Pulmonary artery endothelial cell (primary cell): ENCODE measurements around the gene SYNM. TPM values are rescaled to one million over a fixed set of nuclear protein-coding genes. Genes with fewer than 3 reads are reported as not detected.
A peak's percentile ranks its signal among the peaks of the same experiment; 100 is the strongest.

ENCODE experiments used
- DNase-seq: peaks from one replicate; pipeline ENCODE4 v3.0.0-alpha.2; 2011; ENCODE audit warnings: low read depth, low spot score
- total RNA-seq: library from RNA; depleted of rRNA; stranded (reverse); fragments of >200 nt; gene quantifications from 2 replicates; pipeline ENCODE4 v1.2.3, GENCODE V29; 2014

The SYNM gene
- total RNA-seq, 1 donor from 2014 or later, result 5.9 TPM

DNA sequence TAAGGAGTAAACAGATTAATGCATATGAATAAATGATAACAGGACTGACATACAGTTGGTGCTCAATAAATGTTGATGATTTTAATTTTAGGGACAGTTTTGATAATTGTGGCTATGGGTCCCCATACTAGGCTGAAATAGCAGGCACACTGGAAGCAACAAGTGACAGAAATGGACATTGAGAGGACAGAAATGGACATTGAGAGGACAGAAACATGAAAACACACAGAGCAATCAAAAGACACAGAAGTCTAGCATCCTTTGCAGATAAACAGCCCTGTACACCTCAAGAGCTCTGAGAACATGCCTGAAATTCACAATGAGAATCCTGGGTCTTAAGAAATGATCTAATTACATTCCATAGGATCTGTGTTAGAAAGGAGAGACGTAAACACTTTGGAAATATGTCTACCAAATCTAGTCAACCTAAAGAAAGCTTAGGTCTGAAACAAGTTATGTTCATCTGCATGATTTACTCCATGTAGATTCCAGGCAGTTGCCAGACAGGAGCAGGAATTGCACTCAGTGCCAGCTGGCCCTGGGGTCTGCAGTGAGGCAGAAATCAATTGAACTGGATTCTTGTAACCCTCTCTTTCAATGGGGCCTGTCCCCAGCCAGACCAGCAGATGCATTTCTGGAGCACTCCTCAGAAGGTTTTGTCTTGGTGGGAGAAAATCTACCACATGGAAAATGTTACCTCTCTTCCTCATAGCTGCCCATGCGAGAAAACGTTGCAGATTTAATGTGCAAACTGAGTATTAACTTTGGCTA, 60.3 kb downstream of the SYNM start:
- no peak for DNase-seq

DNA sequence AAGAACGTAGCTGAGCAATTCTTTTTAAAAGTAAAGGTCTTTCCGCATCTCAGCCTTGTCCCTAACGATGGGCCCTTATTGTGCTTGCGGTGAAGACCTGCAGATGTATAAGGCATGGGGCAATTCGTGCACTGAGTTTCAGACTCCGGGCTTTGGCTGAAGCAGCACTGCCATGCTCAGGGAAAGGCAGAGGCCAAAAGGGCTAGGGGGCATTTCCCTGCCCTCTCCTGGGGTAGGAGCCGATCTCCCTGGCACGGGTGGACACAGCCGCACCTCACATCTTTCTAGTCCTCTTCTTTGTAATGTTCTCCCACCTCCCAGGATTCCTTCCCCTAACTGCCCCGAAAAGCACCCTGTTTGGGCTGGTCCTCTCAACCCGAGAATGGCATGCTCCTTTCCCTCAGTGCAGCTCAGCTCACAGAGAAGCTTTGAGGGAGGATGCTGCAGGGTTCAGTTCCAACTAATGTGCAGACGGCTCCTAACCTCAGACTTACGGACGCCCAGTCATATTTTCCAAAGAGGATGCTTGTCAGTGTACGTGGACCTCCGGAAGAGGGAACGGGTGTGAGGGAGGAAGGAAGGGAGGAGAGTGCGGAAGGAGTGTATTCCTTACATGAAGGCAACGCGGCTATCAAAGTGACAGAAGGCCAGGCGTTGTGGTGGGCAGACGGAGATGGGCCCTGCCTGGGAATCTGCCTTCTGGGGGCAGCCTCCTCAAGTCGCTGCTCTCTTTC, 61.2 kb downstream of the SYNM start:
- peak; percentile 22 for DNase-seq

DNA sequence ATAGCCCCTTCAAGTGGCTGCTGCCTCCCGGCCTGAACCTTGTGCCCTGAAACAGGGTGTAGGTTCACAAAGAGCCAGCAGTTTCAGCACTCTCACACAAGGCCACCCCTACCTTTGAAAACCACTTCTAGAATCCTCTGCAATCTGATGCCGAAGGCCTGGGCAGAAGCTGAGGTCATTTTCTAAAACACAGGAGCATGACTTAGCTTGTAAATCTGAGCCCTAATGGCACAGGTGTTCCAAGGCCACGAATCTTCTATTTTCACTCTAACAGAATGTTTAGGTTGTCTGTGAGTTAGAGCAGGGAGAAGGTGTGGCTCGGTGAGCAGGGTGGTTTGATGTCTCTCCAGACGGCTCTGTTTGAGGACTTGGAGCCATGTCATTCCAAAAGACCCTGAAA, 62.3 kb downstream of the SYNM start:
- no peak for DNase-seq

DNA sequence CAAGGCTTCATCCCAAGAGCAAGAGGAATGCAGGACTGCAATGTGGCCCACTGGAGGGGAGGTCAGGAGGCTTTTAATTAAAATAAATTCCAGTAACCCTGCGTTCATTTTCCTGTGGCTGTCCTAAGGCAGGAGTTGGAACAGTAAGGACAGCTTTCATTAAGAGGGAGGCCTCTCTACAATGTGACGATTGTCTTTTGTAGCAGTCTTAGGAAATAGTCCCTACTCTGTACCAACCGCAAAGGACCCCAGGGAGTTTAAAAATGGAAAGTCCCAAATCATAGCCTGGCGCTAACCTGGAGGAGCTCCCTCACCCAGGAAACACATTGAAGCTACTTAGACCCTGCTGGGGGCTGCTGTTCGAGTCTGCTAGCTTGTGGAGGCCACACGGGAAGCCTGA, 62.8 kb downstream of the SYNM start:
- no peak for DNase-seq

- no peak for DNase-seq
These were observed 64.0 kb downstream of the SYNM start for GRCh38 chr15:99168601-99169580.

GRCh38 chr15:99169769-99170311, 65.0 kb downstream of the SYNM start:
- DNase-seq, result no peak

DNA sequence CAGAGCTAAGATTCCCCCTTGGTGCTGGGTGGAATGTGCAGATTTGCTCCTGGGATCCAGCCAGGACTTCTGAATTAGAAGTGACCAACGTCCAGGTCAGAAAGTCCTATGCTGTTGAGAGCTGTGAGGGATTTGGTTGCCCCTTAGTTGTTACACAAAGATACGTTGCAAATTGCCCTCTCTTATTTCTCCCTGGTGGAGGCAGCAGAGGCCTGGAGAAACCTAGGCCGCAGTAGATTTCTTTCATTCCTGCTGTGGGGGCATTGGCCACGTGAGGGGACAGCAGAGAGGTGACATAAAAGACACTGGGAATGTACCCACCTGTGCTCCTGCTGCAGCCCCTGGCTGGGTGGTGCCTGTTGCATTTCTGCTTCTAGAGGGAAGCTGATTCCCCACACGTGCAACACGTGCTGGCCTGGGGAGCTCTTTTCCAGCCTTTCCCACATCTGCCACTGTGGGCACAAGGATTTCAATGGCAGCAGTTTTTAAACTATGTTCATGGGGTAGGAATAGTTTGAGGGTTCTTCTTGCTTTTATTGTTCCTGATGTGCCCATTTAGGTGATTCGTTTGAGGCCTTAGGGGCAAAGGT, 65.7 kb downstream of the SYNM start:
- DNase-seq, result no peak

GRCh38 chr15:99172171-99172570, 67.3 kb downstream of the SYNM start:
- no peak for DNase-seq

GRCh38 chr15:99172989-99173388, 68.1 kb downstream of the SYNM start:
- no peak for DNase-seq

DNA sequence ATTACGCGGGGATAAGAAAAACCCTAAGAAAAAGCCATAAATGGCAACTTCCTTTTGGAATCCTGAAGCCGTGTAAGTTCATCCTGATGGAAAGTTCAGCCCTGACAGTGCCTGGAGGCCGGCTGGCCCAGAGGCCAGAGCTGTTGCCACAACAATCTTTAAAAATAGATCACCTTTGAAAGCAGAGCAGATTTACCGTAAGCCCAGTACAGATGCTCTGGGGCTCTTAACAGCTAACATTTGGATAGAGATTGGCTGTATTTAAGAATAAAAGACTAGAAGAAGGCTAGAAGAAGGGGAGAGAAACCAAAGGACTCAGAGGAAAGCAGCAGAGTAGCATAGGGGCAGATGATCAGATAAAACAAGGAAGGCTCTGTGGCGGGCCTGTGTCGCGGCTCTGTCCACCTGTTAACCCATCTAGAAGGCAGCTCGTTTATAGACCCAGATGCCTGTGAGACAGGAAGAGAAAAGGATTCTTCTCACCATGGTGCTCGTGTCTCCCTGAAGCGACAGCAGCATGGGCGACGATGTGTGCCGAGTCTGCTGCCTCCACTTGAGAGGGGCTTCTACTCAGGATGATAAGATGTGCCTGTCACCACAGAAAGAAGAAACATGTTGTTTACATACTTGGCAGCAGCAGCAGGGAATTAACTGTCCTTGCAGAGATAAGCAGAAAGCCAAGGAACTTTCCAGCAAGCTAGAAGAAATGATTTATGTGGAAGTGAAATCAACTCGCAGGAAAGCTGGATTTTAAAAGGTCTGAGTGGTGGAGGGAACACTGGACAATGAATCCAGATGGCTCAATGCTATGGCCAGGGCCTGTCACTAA, 69.9 kb downstream of the SYNM start:
- DNase-seq, result no peak

DNA sequence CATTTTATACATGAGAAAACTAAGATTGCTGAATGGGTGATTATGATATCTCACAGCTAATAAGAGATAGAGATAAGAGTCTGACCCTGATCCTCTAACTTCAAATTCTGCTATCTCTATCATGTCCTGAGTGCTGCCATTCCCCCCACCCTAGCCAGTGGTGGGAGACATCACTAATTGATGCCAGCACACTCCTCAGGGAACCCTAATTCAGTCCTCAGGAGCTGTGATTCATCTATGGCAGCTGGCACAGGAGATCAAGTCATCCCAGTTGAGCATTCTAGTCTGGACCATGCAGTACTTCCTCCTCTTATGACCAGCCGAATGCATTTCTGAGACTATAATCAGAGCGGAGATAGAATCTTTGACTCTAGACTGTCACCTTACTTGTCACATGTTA, 71.9 kb downstream of the SYNM start:
- no peak for DNase-seq

DNA sequence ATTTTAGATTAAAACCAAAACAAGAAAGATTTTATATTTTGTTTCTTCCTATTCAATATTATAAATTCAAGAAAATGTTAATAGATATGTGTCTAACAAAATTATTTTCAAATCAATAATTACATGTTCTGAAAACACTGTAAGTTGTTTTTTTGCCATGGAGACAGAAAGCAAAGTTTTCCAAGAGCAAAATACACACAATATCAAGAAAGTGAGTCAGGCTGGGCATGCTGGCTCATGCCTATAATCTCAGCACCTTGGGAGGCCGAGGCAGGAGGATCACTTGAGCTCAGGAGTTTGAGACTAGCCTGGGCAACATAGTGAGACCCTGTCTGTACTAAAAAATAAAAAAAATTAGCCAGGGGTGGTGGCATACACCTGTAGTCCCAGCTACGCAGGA, 72.8 kb downstream of the SYNM start:
- DNase-seq, result no peak

GRCh38 chr15:99180086-99180963, 75.4 kb downstream of the SYNM start:
- DNase-seq, result no peak

DNA sequence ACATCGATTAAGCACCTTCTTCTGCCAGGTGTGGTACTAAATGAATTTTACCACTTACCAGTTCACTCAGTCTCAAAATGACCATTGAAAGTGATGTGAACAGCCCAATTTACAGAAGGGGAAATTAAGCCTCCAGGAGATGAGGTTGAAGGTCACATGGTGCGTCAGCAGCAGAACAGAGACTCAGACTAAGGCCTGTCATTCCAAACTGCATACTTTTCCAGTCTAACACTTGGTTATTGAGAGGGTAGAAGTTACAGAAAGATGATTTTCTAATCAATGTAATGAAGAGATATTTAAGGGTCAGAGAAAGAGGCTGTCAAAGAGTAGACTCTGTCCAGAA, 76.1 kb downstream of the SYNM start:
- no peak for DNase-seq

- DNase-seq, result no peak
These were observed 76.7 kb downstream of the SYNM start for GRCh38 chr15:99181545-99181971.

DNA sequence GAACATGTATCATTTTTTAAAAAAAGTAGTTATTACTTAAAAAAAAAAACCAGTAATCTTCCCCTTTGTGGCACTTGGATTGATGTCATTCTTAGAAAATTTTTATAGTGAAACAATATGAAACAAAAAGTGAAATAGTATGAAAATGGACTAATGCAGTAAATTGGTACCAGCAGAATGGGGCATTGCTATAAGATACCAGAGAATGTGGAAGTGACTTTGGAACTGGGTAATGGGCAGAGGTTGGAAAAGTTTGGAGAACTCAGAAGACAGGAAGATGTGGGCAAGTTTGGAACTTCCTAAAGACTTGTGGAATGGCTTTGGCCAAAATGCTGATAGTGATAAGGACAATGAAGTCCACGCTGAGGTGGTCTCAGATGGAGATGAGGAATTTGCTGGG, 77.9 kb downstream of the SYNM start:
- DNase-seq, result no peak
